OCI-LY7 (cell line): Measurements from ENCODE around the gene ZNF827.

Source experiments
- EZH2phosphoT487 ChIP-seq: fragments of 200-600 bp; sonication (generic); IDR thresholded peaks from 2 replicates; pipeline ENCODE4 v1.6.1; 2018; ENCODE audit warnings: low read depth, borderline replicate concordance, mild to moderate bottlenecking, mixed run types, antibody characterized with exemption, low read length, moderate library complexity, mixed read lengths
- TF ChIP-seq, protein P1 (sequence below): fragments of 200-600 bp; sonication (generic); conservative IDR thresholded peaks from 2 replicates; pipeline ENCODE4 v1.5.1; 2014; ENCODE audit warnings: mild to moderate bottlenecking, antibody characterized with exemption, low read length, moderate library complexity, mixed read lengths

DNA sequence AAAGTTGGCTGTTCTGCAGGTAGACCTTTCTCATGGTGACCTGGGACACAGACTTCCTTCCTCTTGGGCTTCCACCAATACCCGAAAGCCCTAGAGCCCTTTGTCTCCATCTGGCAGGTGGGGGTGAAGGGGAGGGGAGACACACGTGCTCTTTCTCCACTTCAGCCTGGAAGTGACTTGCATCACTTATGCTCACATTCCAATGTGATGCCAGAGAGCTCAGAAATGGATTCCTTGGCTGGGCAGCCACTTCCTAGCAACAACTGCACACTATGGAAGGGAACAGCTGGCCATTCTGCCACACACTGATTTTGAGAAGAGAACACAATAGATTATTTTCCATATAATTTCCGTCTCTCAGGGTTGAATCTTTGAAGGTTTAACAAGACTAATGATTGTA is 222.4 kb downstream of the ZNF827 start:
- TF ChIP-seq, protein P1, sequence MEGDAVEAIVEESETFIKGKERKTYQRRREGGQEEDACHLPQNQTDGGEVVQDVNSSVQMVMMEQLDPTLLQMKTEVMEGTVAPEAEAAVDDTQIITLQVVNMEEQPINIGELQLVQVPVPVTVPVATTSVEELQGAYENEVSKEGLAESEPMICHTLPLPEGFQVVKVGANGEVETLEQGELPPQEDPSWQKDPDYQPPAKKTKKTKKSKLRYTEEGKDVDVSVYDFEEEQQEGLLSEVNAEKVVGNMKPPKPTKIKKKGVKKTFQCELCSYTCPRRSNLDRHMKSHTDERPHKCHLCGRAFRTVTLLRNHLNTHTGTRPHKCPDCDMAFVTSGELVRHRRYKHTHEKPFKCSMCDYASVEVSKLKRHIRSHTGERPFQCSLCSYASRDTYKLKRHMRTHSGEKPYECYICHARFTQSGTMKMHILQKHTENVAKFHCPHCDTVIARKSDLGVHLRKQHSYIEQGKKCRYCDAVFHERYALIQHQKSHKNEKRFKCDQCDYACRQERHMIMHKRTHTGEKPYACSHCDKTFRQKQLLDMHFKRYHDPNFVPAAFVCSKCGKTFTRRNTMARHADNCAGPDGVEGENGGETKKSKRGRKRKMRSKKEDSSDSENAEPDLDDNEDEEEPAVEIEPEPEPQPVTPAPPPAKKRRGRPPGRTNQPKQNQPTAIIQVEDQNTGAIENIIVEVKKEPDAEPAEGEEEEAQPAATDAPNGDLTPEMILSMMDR = no peak
- TF ChIP-seq EZH2phosphoT487 = no peak
